ENCODE measurements around the gene MDC1. TPM values are rescaled to one million over a fixed set of nuclear protein-coding genes. Genes with fewer than 3 reads are reported as not detected.
A peak's percentile ranks its signal among the peaks of the same experiment; 100 is the strongest.

The MDC1 gene
- total and polyA plus RNA-seq, 12 donors: 11.2 to 21.7 (median 19.4) TPM

- intact Hi-C loops (cut with DNase I): no loop called here
- Histone ChIP-seq H3K36me3 (peaks cover 0 to 99% (median 37%) of the 10 kb centered on the region in 9 donors), H3K27me3 (no peaks in the 10 kb centered on the region), H3K9me3 (no peaks in the 10 kb centered on the region), H3K4me3 (no peak overlapping the region), H3K27ac (peak overlapping the region in 2 of 10 donors; percentile 13 to 37), H3K4me1 (peaks cover 0 to 9% (median 0%) of the 10 kb centered on the region in 9 donors)
- DNase-seq: peak in 1 of 2 donors; percentile 33
- TF ChIP-seq, protein P1, sequence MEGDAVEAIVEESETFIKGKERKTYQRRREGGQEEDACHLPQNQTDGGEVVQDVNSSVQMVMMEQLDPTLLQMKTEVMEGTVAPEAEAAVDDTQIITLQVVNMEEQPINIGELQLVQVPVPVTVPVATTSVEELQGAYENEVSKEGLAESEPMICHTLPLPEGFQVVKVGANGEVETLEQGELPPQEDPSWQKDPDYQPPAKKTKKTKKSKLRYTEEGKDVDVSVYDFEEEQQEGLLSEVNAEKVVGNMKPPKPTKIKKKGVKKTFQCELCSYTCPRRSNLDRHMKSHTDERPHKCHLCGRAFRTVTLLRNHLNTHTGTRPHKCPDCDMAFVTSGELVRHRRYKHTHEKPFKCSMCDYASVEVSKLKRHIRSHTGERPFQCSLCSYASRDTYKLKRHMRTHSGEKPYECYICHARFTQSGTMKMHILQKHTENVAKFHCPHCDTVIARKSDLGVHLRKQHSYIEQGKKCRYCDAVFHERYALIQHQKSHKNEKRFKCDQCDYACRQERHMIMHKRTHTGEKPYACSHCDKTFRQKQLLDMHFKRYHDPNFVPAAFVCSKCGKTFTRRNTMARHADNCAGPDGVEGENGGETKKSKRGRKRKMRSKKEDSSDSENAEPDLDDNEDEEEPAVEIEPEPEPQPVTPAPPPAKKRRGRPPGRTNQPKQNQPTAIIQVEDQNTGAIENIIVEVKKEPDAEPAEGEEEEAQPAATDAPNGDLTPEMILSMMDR (IDR thresholded peaks at IDR 0.05): no peak
- WGBS, 2 donors: 71 to 75% methylated on average over 4 of the region's 4 CpGs
- ATAC-seq: peak in 7 of 8 donors; percentile 39 to 91 (median 75)
These were observed 11.5 kb downstream of the MDC1 start for GRCh38 chr6:30705620-30706019.

DNA sequence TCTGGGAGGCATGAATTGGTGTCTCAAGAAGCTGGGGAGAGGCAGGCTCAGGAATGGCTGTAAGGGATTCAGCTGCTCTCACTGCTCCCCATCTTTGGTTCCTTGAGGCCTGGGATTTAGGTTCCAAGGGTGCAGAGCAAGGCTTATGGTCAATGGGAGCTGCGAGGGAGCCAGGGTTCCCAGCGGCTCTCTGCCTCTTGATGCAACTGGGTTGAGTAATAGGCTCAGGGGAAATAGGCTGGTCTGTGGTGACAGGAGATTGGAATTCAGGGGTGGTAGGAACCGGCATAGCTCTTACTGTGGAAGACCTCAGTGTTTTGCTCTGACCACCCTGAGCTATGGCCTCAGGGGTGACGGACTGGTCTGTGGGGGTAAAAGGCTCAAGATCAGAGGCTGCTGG lies 13.3 kb downstream of the MDC1 start:
- TF ChIP-seq, protein P1 (IDR thresholded peaks at IDR 0.05): no peak
- ATAC-seq (no peak), DNase-seq (no peak)
- intact Hi-C loops (cut with DNase I): no loop called here
- WGBS, 2 donors: 95% methylated on average over 4 of the region's 4 CpGs
- Histone ChIP-seq H3K4me3 (no peak overlapping the region), H3K36me3 (peaks cover 0 to 99% (median 36%) of the 10 kb centered on the region in 9 donors), H3K27ac (no peak overlapping the region), H3K4me1 (peaks cover 0 to 14% (median 0%) of the 10 kb centered on the region in 9 donors), H3K27me3 (no peaks in the 10 kb centered on the region), H3K9me3 (no peaks in the 10 kb centered on the region)

GRCh38 chr6:30703011-30703410 lies 14.1 kb downstream of the MDC1 start:
- DNase-seq (no peak), ATAC-seq (no peak)
- H3K9me3 ChIP-seq: no peaks in the 10 kb centered on the region
- no peaks in the 10 kb centered on the region for H3K27me3 ChIP-seq
- no peak overlapping the region for H3K27ac ChIP-seq
- no peak overlapping the region for H3K4me3 ChIP-seq
- WGBS, 2 donors: 97 to 98% methylated on average over 10 of the region's 10 CpGs
- H3K4me1 ChIP-seq: peaks cover 0 to 14% (median 0%) of the 10 kb centered on the region in 9 donors
- TF ChIP-seq, protein P1 (IDR thresholded peaks at IDR 0.05): no peak
- peaks cover 0 to 96% (median 32%) of the 10 kb centered on the region in 9 donors for H3K36me3 ChIP-seq
- intact Hi-C loops (cut with DNase I): no loop called here

DNA sequence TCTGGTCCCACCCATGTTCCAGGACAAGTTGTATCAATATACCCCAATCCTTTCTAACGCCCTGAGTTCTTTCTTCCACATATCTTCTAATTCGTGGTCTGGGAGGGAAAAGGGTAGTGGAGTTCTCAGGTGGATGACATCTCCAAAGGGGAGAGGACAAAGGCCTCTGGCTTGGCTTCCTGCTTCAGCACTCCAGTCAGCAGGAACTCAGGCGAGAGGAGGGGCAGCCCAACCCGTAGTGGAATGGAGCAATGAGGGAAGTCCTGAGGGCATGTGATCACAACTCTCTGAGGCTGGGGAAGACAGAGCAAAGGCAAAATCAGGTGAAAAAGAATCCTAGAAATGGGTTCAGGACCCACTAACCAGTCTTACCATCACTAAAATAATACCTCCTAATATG lies 16.7 kb downstream of the MDC1 start:
- ATAC-seq (peak; percentile 59 to 92 (median 75)), DNase-seq (no peak)
- Histone ChIP-seq H3K9me3 (no peaks in the 10 kb centered on the region), H3K4me3 (no peak overlapping the region), H3K36me3 (peaks cover 0 to 69% (median 25%) of the 10 kb centered on the region in 9 donors), H3K27me3 (no peaks in the 10 kb centered on the region), H3K27ac (peak overlapping the region in 2 of 10 donors; percentile 3 to 16), H3K4me1 (peaks cover 0 to 14% (median 0%) of the 10 kb centered on the region in 9 donors)
- intact Hi-C loops (cut with DNase I): no loop called here
- TF ChIP-seq, protein P1 (IDR thresholded peaks at IDR 0.05): no peak
- WGBS, 2 donors: 49 to 53% methylated on average over 4 of the region's 4 CpGs

Data from heart right ventricle (tissue), 16 donors.